CD14-positive monocyte (primary cell): Measurements from ENCODE around the gene ABAT. TPM values are rescaled to one million over a fixed set of nuclear protein-coding genes. Genes with fewer than 3 reads are reported as not detected.

Experiments
- DNase-seq, 3 donors: peaks; one replicate each; pipeline ENCODE4 v3.0.0-alpha.2; 2011 to 2022
- H2AFZ ChIP-seq: 2 replicates; pipeline ENCODE4 v1.6.0; 2012; ENCODE audit warnings: mild to moderate bottlenecking, low read depth, low read length, inconsistent platforms; ENCODE audit not compliant: insufficient read depth, poor library complexity, severe bottlenecking
- H3K27ac ChIP-seq, 2 donors: 1 replicate in 1 of 2; 2 replicates in 1 of 2; pipeline ENCODE4 v1.5.1; 2012 to 2013; ENCODE audit warnings: low read length in 2 of 2, control low read depth in 1 of 2, inconsistent platforms in 1 of 2, low read depth in 1 of 2, mild to moderate bottlenecking in 1 of 2
- H3K27me3 ChIP-seq, 2 donors: one replicate each; pipeline versions ENCODE4 v1.6.0 to v1.6.1; 2011 to 2013; ENCODE audit warnings: low read length in 2 of 2; ENCODE audit not compliant: control insufficient read depth in 2 of 2, insufficient read depth in 2 of 2
- H3K36me3 ChIP-seq, 2 donors: replicated peaks in 1 of 2; 1 replicate in 1 of 2; 2 replicates in 1 of 2; pipeline versions ENCODE4 v1.5.1 to v1.6.1; 2012 to 2013; ENCODE audit warnings: low read length in 2 of 2, control low read depth in 1 of 2, inconsistent platforms in 1 of 2, mild to moderate bottlenecking in 1 of 2; ENCODE audit not compliant: insufficient read depth in 2 of 2, control insufficient read depth in 1 of 2
- H3K4me1 ChIP-seq, 2 donors: 1 replicate in 1 of 2; 2 replicates in 1 of 2; pipeline versions ENCODE4 v1.5.1 to v1.6.1; 2012 to 2013; ENCODE audit warnings: low read length in 2 of 2, control low read depth in 1 of 2, inconsistent platforms in 1 of 2, mild to moderate bottlenecking in 1 of 2, moderate library complexity in 1 of 2; ENCODE audit not compliant: insufficient read depth in 2 of 2, control insufficient read depth in 1 of 2
- H3K4me2 ChIP-seq: replicated peaks from 2 replicates; pipeline ENCODE3; 2012; ENCODE audit warnings: low read length, moderate library complexity, mild to moderate bottlenecking; ENCODE audit not compliant: poor library complexity, severe bottlenecking; ENCODE audit errors: extremely low read depth
- H3K4me3 ChIP-seq, 3 experiments: fragments of 200-600 bp in 1 of 3; sonication (generic) in 1 of 3; replicated peaks in 1 of 3; 1 replicate in 2 of 3; 2 replicates in 1 of 3; pipeline ENCODE4 v1.5.1; 2011 to 2013; ENCODE audit warnings: low read length in 3 of 3, mild to moderate bottlenecking in 3 of 3, control low read depth in 2 of 3, low read depth in 2 of 3, inconsistent platforms in 1 of 3, moderate library complexity in 1 of 3
- H3K79me2 ChIP-seq: 2 replicates; pipeline ENCODE4 v1.6.0; 2012; ENCODE audit warnings: mild to moderate bottlenecking, control low read depth, inconsistent platforms, low read length, moderate library complexity; ENCODE audit not compliant: insufficient read depth
- H3K9ac ChIP-seq: 2 replicates; pipeline ENCODE4 v1.6.0; 2017; ENCODE audit warnings: low read length, mild to moderate bottlenecking; ENCODE audit not compliant: insufficient read depth, poor library complexity, severe bottlenecking
- H3K9me3 ChIP-seq, 2 donors: replicated peaks in 1 of 2; 1 replicate in 1 of 2; 2 replicates in 1 of 2; pipeline versions ENCODE4 v1.5.1 to v1.6.1; 2012 to 2013; ENCODE audit warnings: low read length in 2 of 2, control low read depth in 1 of 2; ENCODE audit not compliant: control insufficient read depth in 1 of 2, insufficient read depth in 1 of 2
- H4K20me1 ChIP-seq: 2 replicates; pipeline ENCODE4 v1.6.0; 2012; ENCODE audit warnings: mild to moderate bottlenecking, low read length, control low read depth, moderate library complexity; ENCODE audit not compliant: insufficient read depth
- H3K27ac Mint-ChIP-seq, 7 donors: one replicate each; pipeline ENCODE4 v1.8.0; 2020; ENCODE audit warnings: mild to moderate bottlenecking in 7 of 7, mixed read lengths in 7 of 7, moderate library complexity in 6 of 7, inconsistent platforms in 2 of 7
- H3K27me3 Mint-ChIP-seq, 3 donors: one replicate each; pipeline ENCODE4 v1.8.0; 2021 to 2022; ENCODE audit warnings: low read depth in 3 of 3, mild to moderate bottlenecking in 3 of 3, mixed read lengths in 3 of 3, moderate library complexity in 3 of 3, inconsistent platforms in 1 of 3
- H3K36me3 Mint-ChIP-seq, 2 donors: one replicate each; pipeline ENCODE4 v1.8.0; 2020; ENCODE audit warnings: mixed read lengths in 2 of 2, inconsistent platforms in 1 of 2, mild to moderate bottlenecking in 1 of 2
- H3K4me1 Mint-ChIP-seq: one replicate; pipeline ENCODE4 v1.8.0; 2020; ENCODE audit warnings: mild to moderate bottlenecking, mixed read lengths
- H3K4me3 Mint-ChIP-seq, 2 donors: one replicate each; pipeline ENCODE4 v1.8.0; 2020; ENCODE audit warnings: mild to moderate bottlenecking in 2 of 2, mixed read lengths in 2 of 2, moderate library complexity in 1 of 2
- H3K9me3 Mint-ChIP-seq, 7 donors: one replicate each; pipeline ENCODE4 v1.8.0; 2020 to 2022; ENCODE audit warnings: mixed read lengths in 7 of 7, mild to moderate bottlenecking in 6 of 7, moderate library complexity in 6 of 7, inconsistent platforms in 2 of 7
- CTCF ChIP-seq: fragments of 200-600 bp; IDR thresholded peaks from one replicate; pipeline ENCODE4 v1.8.0; 2022; ENCODE audit warnings: antibody characterized with exemption, mild to moderate bottlenecking
- WGBS: methylation state at CpG from one replicate; pipeline ENCODE4 v1.1.5; 2013; ENCODE audit warnings: missing lambda C conversion rate; ENCODE audit not compliant: insufficient coverage; 5-methylcytosine and 5-hydroxymethylcytosine counted together
- intact Hi-C, 2 donors: fragments of 100-400 bp; cut with micrococcal nuclease; formaldehyde crosslinking; loops; one replicate each; pipeline versions ENCODE4 v1.15.0 to v1.15.1; 2023
- polyA plus RNA-seq, 3 donors: library from polyadenylated mRNA; depleted of rRNA in 1 of 3; unstranded in 2 of 3; stranded (reverse) in 1 of 3; fragments of 300-500 nt in 2 of 3; fragments of >200 nt in 1 of 3; fragmentation: Illumina TruSeq in 2 of 3; gene quantifications; 1 replicate in 2 of 3; 2 replicates in 1 of 3; pipeline ENCODE4 v1.2.3, GENCODE V29; 2012 to 2021

The ABAT gene
- polyA plus RNA-seq, 3 donors, result 4.9 to 11.8 (median 8.7) TPM

DNA sequence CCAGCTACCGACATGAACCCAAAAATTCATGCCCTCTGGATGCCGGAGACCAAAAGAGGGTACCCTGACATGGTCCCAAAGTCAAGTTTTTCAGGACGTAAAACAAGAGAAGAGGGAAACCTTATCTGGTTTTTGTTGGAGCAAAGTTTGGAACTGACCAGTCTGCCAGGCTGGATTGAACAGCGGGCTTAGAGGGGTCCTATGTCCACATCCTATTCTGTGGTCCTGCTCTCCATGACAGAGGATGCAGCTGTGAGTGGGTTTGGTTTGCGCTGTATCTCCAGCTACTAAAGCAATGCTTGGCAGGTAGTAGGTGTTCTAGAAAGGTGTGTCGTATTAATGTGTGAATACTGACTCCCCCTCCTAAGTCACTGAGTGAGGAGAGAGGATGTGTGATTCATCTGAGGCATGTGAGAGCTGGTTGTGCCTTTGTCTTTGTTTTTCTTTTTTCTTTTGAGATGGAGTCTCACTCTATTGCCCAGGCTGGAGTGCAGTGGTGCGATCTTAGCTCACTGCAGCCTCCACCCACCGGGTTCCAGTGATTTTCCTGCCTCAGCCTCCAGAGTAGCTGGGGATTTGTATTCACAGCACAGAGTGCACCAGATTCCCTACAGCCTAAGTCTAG, 154.2 kb downstream of the ABAT start:
- no peak overlapping the region for H3K27ac ChIP-seq
- H3K4me1 Mint-ChIP-seq, result peaks cover 6% of the 10 kb centered on the region
- no peaks in the 10 kb centered on the region for H3K9me3 ChIP-seq
- H3K4me3 ChIP-seq, result no peak overlapping the region
- peaks cover 0 to 2% (median 0%) of the 10 kb centered on the region in 7 donors for H3K9me3 Mint-ChIP-seq
- 98% methylated on average over 6 of the region's 8 CpGs for WGBS
- H3K4me3 Mint-ChIP-seq, result no peak overlapping the region
- peaks cover 34 to 72% of the 10 kb centered on the region in 2 donors for H3K36me3 ChIP-seq
- H3K79me2 ChIP-seq, result no peaks in the 10 kb centered on the region
- H3K4me2 ChIP-seq, result no peak overlapping the region
- no peak overlapping the region for H3K9ac ChIP-seq
- TF ChIP-seq CTCF, result no peak
- no peaks in the 10 kb centered on the region for H4K20me1 ChIP-seq
- intact Hi-C loops, result no loop called here
- no peaks in the 10 kb centered on the region for H3K27me3 ChIP-seq
- no peaks in the 10 kb centered on the region for H3K4me1 ChIP-seq
- no peak for DNase-seq
- H3K36me3 Mint-ChIP-seq, result peaks cover 62 to 76% of the 10 kb centered on the region in 2 donors
- H2AFZ ChIP-seq, result no peak overlapping the region
- peaks cover 0 to 3% (median 1%) of the 10 kb centered on the region in 3 donors for H3K27me3 Mint-ChIP-seq
- no peak overlapping the region for H3K27ac Mint-ChIP-seq

GRCh38 chr16:8831450-8831849, 157.0 kb downstream of the ABAT start:
- no peaks in the 10 kb centered on the region for H3K27me3 ChIP-seq
- peaks cover 29 to 54% of the 10 kb centered on the region in 2 donors for H3K36me3 ChIP-seq
- peaks cover 0 to 2% (median 0%) of the 10 kb centered on the region in 7 donors for H3K9me3 Mint-ChIP-seq
- peaks cover 15% of the 10 kb centered on the region for H3K4me1 Mint-ChIP-seq
- peaks cover 4% of the 10 kb centered on the region for H3K79me2 ChIP-seq
- DNase-seq, result no peak
- peaks cover 5% of the 10 kb centered on the region in 2 donors for H3K4me1 ChIP-seq
- no peaks in the 10 kb centered on the region for H3K9me3 ChIP-seq
- 100% methylated on average over 4 of the region's 9 CpGs for WGBS
- H3K27ac Mint-ChIP-seq, result no peak overlapping the region
- peaks cover 61 to 62% of the 10 kb centered on the region in 2 donors for H3K36me3 Mint-ChIP-seq
- H3K4me2 ChIP-seq, result no peak overlapping the region
- no peaks in the 10 kb centered on the region for H4K20me1 ChIP-seq
- intact Hi-C loops, result no loop called here
- H3K4me3 Mint-ChIP-seq, result no peak overlapping the region
- peaks cover 0 to 4% (median 3%) of the 10 kb centered on the region in 3 donors for H3K27me3 Mint-ChIP-seq
- H3K27ac ChIP-seq, result no peak overlapping the region
- no peak overlapping the region for H2AFZ ChIP-seq
- no peak overlapping the region for H3K9ac ChIP-seq
- TF ChIP-seq CTCF, result no peak
- H3K4me3 ChIP-seq, result no peak overlapping the region
